NT2/D1 (cell line): Measurements from ENCODE around the gene VENTX.

Experiments used
- YY1 ChIP-seq: IDR thresholded peaks from 2 replicates; pipeline ENCODE4 v1.6.1; 2011; ENCODE audit not compliant: insufficient read length, insufficient read depth
- ZNF274 ChIP-seq: IDR thresholded peaks from 2 replicates; pipeline ENCODE4 v1.6.1; 2011; ENCODE audit warnings: mild to moderate bottlenecking, low read depth, low read length

GRCh38 chr10:133259602-133259989 is 21.9 kb downstream of the VENTX start:
- no peak for TF ChIP-seq ZNF274
- no peak for TF ChIP-seq YY1
